ENCODE results near the gene TNFRSF1B. TPM values are rescaled to one million over a fixed set of nuclear protein-coding genes. Genes with fewer than 3 reads are reported as not detected.

Gene TNFRSF1B
- total RNA-seq, 1 donor from 2014 or later: 139 TPM

GRCh38 chr1:12197483-12197880 lies 30.7 kb downstream of the TNFRSF1B start:
- no peak for DNase-seq (ENCODE audit: low spot score in 2 of 2)
- intact Hi-C loops (cut with DNase I): no loop called here
- Histone ChIP-seq H3K36me3 (peaks cover 6 to 7% of the 10 kb centered on the region in 2 donors), H3K9me3 (no peaks in the 10 kb centered on the region), H3K4me3 (no peak overlapping the region), H3K4me1 (no peaks in the 10 kb centered on the region), H3K27me3 (no peaks in the 10 kb centered on the region), H3K27ac (no peak overlapping the region)
- no peak for TF ChIP-seq CTCF (IDR thresholded peaks at IDR 0.05)

GRCh38 chr1:12200208-12200607 lies 33.4 kb downstream of the TNFRSF1B start:
- Histone ChIP-seq H3K36me3 (peaks cover 4 to 7% of the 10 kb centered on the region in 2 donors), H3K27ac (no peak overlapping the region), H3K4me3 (no peak overlapping the region), H3K4me1 (no peaks in the 10 kb centered on the region), H3K27me3 (no peaks in the 10 kb centered on the region), H3K9me3 (no peaks in the 10 kb centered on the region)
- intact Hi-C loops (cut with DNase I): no loop called here
- no peak for TF ChIP-seq CTCF (IDR thresholded peaks at IDR 0.05)
- no peak for DNase-seq (ENCODE audit: low spot score in 2 of 2)

GRCh38 chr1:12201352-12202189 lies 34.8 kb downstream of the TNFRSF1B start:
- intact Hi-C loops (cut with DNase I): no loop called here
- no peak overlapping the region for H3K27ac ChIP-seq
- TF ChIP-seq CTCF (IDR thresholded peaks at IDR 0.05): no peak

GRCh38 chr1:12202190-12202497 lies 35.4 kb downstream of the TNFRSF1B start:
- intact Hi-C loops (cut with DNase I): no loop called here
- H3K36me3 ChIP-seq: peaks cover 4 to 10% of the 10 kb centered on the region in 2 donors
- TF ChIP-seq CTCF (IDR thresholded peaks at IDR 0.05): no peak

More at GRCh38 chr1:12201352-12202189, 34.8 kb downstream of the TNFRSF1B start:
- H3K36me3 ChIP-seq: peaks cover 4 to 7% of the 10 kb centered on the region in 2 donors
- H3K9me3 ChIP-seq: no peaks in the 10 kb centered on the region
- no peak overlapping the region for H3K4me3 ChIP-seq
- no peaks in the 10 kb centered on the region for H3K4me1 ChIP-seq
- H3K27me3 ChIP-seq: no peaks in the 10 kb centered on the region
- no peak for DNase-seq (ENCODE audit: low spot score in 2 of 2)

GRCh38 chr1:12202577-12202976 lies 35.8 kb downstream of the TNFRSF1B start:
- intact Hi-C loops (cut with DNase I): no loop called here
- Histone ChIP-seq H3K4me1 (no peaks in the 10 kb centered on the region), H3K4me3 (no peak overlapping the region), H3K36me3 (peaks cover 4 to 12% of the 10 kb centered on the region in 2 donors), H3K9me3 (no peaks in the 10 kb centered on the region), H3K27me3 (no peaks in the 10 kb centered on the region), H3K27ac (no peak overlapping the region)
- TF ChIP-seq CTCF (IDR thresholded peaks at IDR 0.05): no peak
- DNase-seq (ENCODE audit: low spot score in 2 of 2): no peak

More at GRCh38 chr1:12202190-12202497, 35.4 kb downstream of the TNFRSF1B start:
- Histone ChIP-seq H3K27me3 (no peaks in the 10 kb centered on the region), H3K4me1 (no peaks in the 10 kb centered on the region), H3K9me3 (no peaks in the 10 kb centered on the region), H3K27ac (no peak overlapping the region), H3K4me3 (no peak overlapping the region)
- no peak for DNase-seq (ENCODE audit: low spot score in 2 of 2)

Data from ascending aorta (tissue), 2 donors.